SH-SY5Y (cell line): ENCODE measurements around the gene MDFI.

Source experiments
- GATA2 ChIP-seq: IDR thresholded peaks from 2 replicates; pipeline ENCODE4 v1.6.1; 2011; ENCODE audit warnings: mild to moderate bottlenecking, low read depth, low read length
- GATA3 ChIP-seq: IDR thresholded peaks from 2 replicates; pipeline ENCODE4 v1.6.1; 2011; ENCODE audit warnings: low read depth, mild to moderate bottlenecking, low read length, moderate library complexity

GRCh38 chr6:41677124-41677921 is 39.1 kb downstream of the MDFI start:
- TF ChIP-seq GATA3 (no peak), GATA2 (no peak)
